Embryonic facial prominence (tissue), 1 donor: ENCODE data around the gene SMIM36.
"Not testable (repeated sequence)": the region's sequence is repeated elsewhere in the genome, so short reads cannot be mapped to it uniquely, and the experiment has no call there.

Experiments
- DNase-seq: peaks from one replicate; pipeline ENCODE4 v3.0.0-alpha.2; 2016; ENCODE audit errors: extremely low spot score

SMIM36 gene

GRCh38 chr17:55501626-55502025 lies 9.6 kb downstream of the SMIM36 start:
- not testable (repeated sequence) for DNase-seq

- no peak for DNase-seq
Measured at GRCh38 chr17:55500103-55500502, 11.1 kb downstream of the SMIM36 start.

- no peak for DNase-seq
Measured at GRCh38 chr17:55496094-55496881, 15.0 kb downstream of the SMIM36 start.

GRCh38 chr17:55495239-55495638 lies 16.0 kb downstream of the SMIM36 start:
- no peak for DNase-seq

GRCh38 chr17:55492781-55493341 lies 18.4 kb downstream of the SMIM36 start:
- no peak for DNase-seq

GRCh38 chr17:55490376-55490775 lies 20.9 kb downstream of the SMIM36 start:
- no peak for DNase-seq

- no peak for DNase-seq
Measured at GRCh38 chr17:55487695-55488432, 23.4 kb downstream of the SMIM36 start.

GRCh38 chr17:55484575-55484974 lies 26.7 kb downstream of the SMIM36 start:
- DNase-seq = no peak

GRCh38 chr17:55482591-55483389 lies 28.5 kb downstream of the SMIM36 start:
- DNase-seq = no peak

GRCh38 chr17:55480631-55481315 lies 30.5 kb downstream of the SMIM36 start:
- DNase-seq = no peak

GRCh38 chr17:55479903-55480302 lies 31.3 kb downstream of the SMIM36 start:
- no peak for DNase-seq

- DNase-seq = no peak
Measured at GRCh38 chr17:55478971-55479370, 32.3 kb downstream of the SMIM36 start.

- DNase-seq = no peak
Measured at GRCh38 chr17:55466671-55467070, 44.6 kb downstream of the SMIM36 start.

GRCh38 chr17:55465771-55466170 lies 45.5 kb downstream of the SMIM36 start:
- DNase-seq = not testable (repeated sequence)

GRCh38 chr17:55463600-55463999 lies 47.7 kb downstream of the SMIM36 start:
- DNase-seq = no peak

- DNase-seq = no peak
Measured at GRCh38 chr17:55462711-55463110, 48.5 kb downstream of the SMIM36 start.

GRCh38 chr17:55462234-55462633 lies 49.0 kb downstream of the SMIM36 start:
- no peak for DNase-seq

GRCh38 chr17:55458978-55459377 lies 52.3 kb downstream of the SMIM36 start:
- no peak for DNase-seq

- no peak for DNase-seq
Measured at GRCh38 chr17:55458287-55458900, 52.9 kb downstream of the SMIM36 start.

GRCh38 chr17:55456307-55457240 lies 54.7 kb downstream of the SMIM36 start:
- no peak for DNase-seq
